HG03457 (cell line): ENCODE measurements around the gene PAFAH1B2.
A peak's percentile ranks its signal among the peaks of the same experiment; 100 is the strongest.
"Not testable (repeated sequence)": the region's sequence is repeated elsewhere in the genome, so short reads cannot be mapped to it uniquely, and the experiment has no call there.

Experiments
- ATAC-seq: cut with Tn5 transposase; IDR thresholded peaks from one replicate; pipeline ENCODE4 v1.9.1; 2021; ENCODE audit warnings: moderate number of reproducible peaks; ENCODE audit not compliant: unreplicated experiment

The PAFAH1B2 gene

GRCh38 chr11:117171404-117172061 lies 27.4 kb downstream of the PAFAH1B2 start:
- ATAC-seq: no peak

DNA sequence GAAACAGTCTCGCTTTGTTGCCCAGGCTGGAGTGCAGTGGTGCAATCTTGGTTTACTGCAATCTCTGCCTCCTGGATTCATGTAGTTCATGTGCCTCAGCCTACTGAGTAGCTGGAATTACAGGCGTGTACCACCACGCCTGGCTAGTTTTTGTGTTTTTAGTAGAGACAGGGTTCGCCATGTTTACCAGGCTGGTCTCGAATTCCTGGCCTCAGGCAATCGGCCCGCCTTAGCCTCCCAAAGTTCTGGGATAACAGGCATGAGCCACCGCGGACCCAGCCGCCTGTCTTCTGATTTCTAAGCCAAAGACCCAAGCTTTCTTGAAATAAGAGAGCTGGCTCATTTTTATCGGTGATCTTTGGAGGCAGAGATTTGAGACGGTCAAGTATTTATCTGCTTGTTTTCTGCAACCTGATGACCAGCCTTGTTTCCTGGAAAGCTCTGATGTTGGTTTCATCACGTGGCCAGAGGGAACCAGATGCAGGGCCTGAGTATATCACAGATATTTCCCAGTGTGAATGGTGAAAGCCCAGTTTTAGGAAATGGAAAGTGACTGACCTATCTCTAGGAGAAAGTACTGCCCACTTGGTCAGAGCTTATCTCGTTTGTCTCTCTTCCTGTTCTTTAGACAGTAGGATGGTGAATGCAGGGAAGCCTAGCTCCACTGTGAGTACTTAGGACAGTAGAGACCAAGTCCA lies 28.8 kb downstream of the PAFAH1B2 start:
- ATAC-seq: no peak

GRCh38 chr11:117175104-117175503 lies 31.0 kb downstream of the PAFAH1B2 start:
- ATAC-seq: no peak

- ATAC-seq: no peak
These were observed 31.7 kb downstream of the PAFAH1B2 start for GRCh38 chr11:117175781-117176180.

- no peak for ATAC-seq
These were observed 32.1 kb downstream of the PAFAH1B2 start for GRCh38 chr11:117176186-117176585.

DNA sequence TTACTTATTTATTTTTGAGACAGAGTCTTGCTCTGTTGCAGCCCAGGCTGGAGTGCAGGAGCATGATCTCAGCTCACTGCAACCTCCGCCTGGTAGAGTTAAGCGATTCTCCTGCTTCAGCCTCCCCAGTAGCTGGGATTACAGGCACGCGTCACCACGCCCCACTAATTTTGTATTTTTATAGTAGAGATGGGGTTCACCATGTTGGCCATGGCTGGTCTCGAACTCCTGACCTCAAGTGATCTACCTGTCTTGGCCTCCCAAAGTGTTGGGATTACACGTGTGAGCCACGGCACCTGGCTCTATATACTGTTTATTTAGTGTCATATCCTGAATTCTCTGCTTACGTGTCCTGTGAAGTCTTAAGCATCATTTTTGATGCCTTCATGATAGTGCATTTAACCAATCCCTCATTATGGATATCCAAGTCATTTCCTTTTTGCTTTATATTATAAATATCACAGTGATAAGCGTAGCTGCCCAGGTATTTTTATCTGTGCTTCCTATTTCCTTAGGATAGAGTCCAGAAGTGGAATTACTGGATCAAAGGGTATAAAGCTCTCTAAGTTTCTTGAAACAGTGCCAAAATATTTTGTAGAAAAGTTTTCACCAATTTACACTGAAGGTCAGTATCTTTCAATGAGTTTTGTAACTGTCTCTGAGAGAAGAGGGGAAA lies 33.6 kb downstream of the PAFAH1B2 start:
- no peak for ATAC-seq

GRCh38 chr11:117178210-117179034 lies 34.3 kb downstream of the PAFAH1B2 start, which contains the start of gene SIDT2:
SIDT2 (plus strand) TSS chr11:117178743; CDS start chr11:117179264, 521 bp downstream.
- ATAC-seq: peak; percentile 71

DNA sequence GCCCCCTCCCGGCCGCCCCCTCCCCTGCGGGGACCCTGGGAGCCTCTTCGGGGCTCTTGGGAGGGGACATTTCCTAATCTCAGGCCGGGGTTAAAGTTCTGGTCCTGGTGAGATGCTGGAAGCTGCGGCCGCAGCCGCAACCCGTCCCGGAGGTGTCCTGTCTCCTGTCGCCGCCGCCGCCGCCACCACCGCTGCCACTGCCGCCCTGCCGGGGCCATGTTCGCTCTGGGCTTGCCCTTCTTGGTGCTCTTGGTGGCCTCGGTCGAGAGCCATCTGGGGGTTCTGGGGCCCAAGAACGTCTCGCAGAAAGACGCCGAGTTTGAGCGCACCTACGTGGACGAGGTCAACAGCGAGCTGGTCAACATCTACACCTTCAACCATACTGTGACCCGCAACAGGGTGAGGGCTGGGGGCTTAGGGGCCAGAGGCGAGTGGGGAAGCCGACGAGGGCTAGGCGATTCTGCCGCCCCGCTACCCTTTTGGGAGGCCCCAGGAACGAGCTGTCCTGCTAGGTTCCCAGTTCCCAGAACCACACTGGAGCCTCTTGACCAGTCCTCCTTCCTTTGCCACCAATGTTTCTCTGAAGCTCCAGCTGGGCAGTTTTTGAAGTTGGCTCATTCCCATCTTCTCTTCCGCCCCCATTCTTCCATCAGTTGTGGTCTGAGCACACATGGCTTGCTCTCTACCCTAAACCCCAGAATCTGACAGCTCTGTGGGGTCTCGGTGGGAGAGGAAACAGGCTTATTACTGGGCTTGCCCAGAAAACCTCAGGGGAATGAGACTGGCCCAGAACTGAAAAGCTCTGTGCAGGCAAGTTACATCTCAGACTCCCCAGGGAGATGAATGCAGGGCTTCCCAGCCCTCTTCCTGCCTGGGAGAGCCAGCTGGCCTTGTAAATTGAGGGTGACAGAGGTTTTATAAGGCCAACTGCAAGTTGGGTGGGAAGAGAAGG lies 35.2 kb downstream of the PAFAH1B2 start:
- ATAC-seq: peak; percentile 11

DNA sequence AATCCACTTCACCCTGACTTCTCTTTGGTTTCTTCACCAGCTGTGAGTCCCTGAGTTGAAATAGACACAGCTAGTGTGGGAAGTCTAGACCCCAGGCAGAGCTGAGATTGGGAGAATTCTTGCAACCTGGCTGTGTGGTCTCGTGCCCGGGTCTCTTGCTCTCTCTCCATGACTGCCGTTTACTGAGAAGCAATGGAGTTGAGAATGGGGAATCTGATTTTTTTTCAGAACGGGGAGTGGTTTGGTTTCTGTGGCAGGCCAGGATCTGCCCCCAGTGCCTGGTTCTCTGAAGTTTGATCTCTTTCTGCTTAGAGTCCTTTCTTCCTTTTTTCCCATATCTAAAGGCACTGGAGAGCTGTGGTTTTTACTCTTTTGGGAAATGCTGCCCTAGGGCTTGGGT lies 35.9 kb downstream of the PAFAH1B2 start:
- ATAC-seq: no peak

- ATAC-seq: no peak
These were observed 36.8 kb downstream of the PAFAH1B2 start for GRCh38 chr11:117180661-117181585.

GRCh38 chr11:117181586-117182550 lies 37.8 kb downstream of the PAFAH1B2 start:
- ATAC-seq: no peak

DNA sequence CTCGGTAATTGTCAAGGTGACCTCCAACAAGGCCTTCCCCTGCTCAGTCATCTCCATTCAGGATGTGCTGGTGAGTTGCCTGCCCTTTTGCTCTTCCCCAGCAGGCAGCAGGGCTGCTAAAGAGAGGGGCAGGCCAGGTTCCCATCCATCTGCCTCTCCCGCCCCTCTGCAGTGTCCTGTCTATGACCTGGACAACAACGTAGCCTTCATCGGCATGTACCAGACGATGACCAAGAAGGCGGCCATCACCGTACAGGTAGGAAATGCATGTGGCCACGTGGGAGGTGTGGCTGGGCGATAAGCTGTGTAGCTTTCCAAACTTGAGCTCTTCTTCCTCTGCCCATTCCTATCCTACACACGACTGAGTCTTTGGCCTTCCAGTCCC lies 38.5 kb downstream of the PAFAH1B2 start:
- no peak for ATAC-seq

DNA sequence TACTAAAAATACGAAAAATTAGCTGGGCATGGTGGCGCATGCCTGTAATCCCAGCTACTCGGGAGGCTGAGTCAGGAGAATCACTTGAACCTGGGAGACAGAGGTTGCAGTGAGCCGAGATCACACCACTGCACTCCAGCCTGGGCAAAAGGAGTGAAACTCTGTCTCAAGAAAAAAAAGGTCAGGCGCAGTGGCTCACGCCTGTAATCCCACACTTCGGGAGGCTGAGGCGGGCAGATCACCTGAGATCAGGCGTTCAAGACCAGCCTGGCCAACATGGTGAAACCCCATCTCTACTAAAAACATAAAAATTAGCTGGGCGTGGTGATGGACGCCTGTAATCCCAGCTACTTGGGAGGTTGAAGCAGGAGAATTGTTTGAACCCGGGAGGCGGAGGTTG lies 39.1 kb downstream of the PAFAH1B2 start:
- not testable (repeated sequence) for ATAC-seq

- no peak for ATAC-seq
These were observed 39.8 kb downstream of the PAFAH1B2 start for GRCh38 chr11:117183724-117184349.

- no peak for ATAC-seq
These were observed 41.8 kb downstream of the PAFAH1B2 start for GRCh38 chr11:117185736-117186430.

DNA sequence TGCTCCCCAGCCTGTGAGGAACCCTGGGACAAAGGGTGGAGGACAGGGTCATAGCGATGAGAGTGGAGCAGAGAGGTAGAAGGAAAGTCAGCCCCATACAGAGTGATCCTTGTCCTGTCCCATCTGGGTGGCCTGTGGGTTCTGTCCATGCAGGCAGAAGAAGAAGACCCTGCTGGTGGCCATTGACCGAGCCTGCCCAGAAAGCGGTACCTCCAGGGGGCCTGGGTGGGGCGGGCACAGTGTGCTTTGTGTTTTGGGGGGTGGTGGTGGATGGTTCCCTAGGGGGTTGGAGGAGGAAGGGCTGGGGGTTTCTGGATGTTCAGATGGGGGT lies 42.3 kb downstream of the PAFAH1B2 start:
- ATAC-seq: no peak

GRCh38 chr11:117187007-117187406 lies 42.9 kb downstream of the PAFAH1B2 start:
- no peak for ATAC-seq
